ES-I3 (cell line): ENCODE data around the gene ARVCF.
A peak's percentile ranks its signal among the peaks of the same experiment; 100 is the strongest.

Source experiments
- H3K36me3 ChIP-seq: 2 replicates; pipeline ENCODE4 v1.6.1; 2013; ENCODE audit warnings: mild to moderate bottlenecking, low read length, control low read depth, moderate library complexity; ENCODE audit not compliant: insufficient read depth
- H3K4me1 ChIP-seq: 2 replicates; pipeline ENCODE4 v1.6.1; 2013; ENCODE audit warnings: mild to moderate bottlenecking, control low read depth, low read length; ENCODE audit not compliant: insufficient read depth
- H3K9ac ChIP-seq: 2 replicates; pipeline ENCODE4 v1.6.1; 2013; ENCODE audit warnings: low read depth, mild to moderate bottlenecking, low read length, moderate library complexity
- H3K9me3 ChIP-seq: 2 replicates; pipeline ENCODE4 v1.6.1; 2013; ENCODE audit warnings: mild to moderate bottlenecking, low read length, moderate library complexity; ENCODE audit not compliant: control insufficient read depth, insufficient read depth

ARVCF gene

GRCh38 chr22:20020533-20021195 is 4.0 kb upstream of the ARVCF start, which contains the start of gene TANGO2:
TANGO2 (plus strand) TSS chr22:20021110; CDS start chr22:20036799, 15,689 bp downstream.
- H3K9me3 ChIP-seq = no peaks in the 10 kb centered on the region
- no peaks in the 10 kb centered on the region for H3K36me3 ChIP-seq
- peaks cover 4% of the 10 kb centered on the region; the same call in 1 of the 2 replicates for H3K4me1 ChIP-seq
- peak within 1 kb of the TSS; percentile 71; the same call in 1 of the 2 replicates for H3K9ac ChIP-seq

GRCh38 chr22:20019661-20020532 is 3.3 kb upstream of the ARVCF start:
- Histone ChIP-seq H3K4me1 (peaks cover 4% of the 10 kb centered on the region), H3K36me3 (no peaks in the 10 kb centered on the region), H3K9me3 (no peaks in the 10 kb centered on the region), H3K9ac (no peak overlapping the region; the same call in 1 of the 2 replicates)

DNA sequence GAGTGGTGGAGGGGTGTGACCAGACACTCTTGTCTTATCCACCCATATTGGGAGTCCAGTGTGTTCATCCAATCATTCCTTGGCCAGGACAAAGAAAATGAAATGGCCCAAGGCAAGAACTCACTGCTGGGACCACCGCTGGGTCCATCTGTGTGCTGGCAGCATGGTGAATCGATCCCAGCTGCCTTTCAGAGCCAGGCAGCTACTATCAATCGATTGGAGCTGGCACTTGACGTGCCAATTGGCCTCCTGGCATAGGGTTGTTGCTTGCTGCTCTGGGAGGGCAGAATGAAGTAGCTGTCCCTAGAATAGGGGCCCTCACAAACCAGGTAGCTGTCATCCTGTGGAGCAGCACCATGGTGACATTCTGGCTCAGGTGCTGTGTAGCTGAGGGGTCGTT is 1.4 kb upstream of the ARVCF start:
- H3K9ac ChIP-seq = no peak overlapping the region

GRCh38 chr22:20017622-20017958 is 967 bp upstream of the ARVCF start:
- H3K36me3 ChIP-seq = no peaks in the 10 kb centered on the region
- H3K9ac ChIP-seq = peak overlapping the region; percentile 76
- peaks cover 7% of the 10 kb centered on the region for H3K4me1 ChIP-seq
- no peaks in the 10 kb centered on the region for H3K9me3 ChIP-seq

More for the DNA sequence above, 1.4 kb upstream of the ARVCF start:
- Histone ChIP-seq H3K36me3 (no peaks in the 10 kb centered on the region), H3K9me3 (no peaks in the 10 kb centered on the region), H3K4me1 (peaks cover 7% of the 10 kb centered on the region)

GRCh38 chr22:20015971-20016733 is 471 bp downstream of the ARVCF start:
- H3K9ac ChIP-seq = peak overlapping the region; percentile 76

DNA sequence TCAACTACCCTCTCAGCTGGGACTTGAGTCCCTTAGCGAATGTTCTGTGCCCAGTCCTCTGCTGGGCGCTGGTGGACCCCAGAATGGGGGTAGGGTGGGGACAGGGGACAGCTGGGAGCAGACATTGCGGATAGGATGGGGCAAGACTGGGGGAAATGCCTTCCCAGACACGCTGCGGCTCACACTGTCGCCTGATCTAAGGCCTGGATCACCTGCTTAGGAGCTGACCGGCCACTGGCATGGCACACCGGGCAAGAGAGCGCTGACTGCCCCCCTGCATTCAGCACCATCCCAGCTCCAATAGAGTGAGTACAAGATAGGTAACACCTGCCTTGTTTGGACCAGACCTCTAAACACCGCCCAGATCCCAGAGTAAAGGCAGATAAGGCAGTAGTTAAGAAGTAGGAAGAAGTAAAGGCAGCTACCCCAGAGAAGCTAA is 1.4 kb downstream of the ARVCF start:
- H3K9ac ChIP-seq = 0 out of 2 replicates have a peak overlapping the region, but pooled peaks have one; percentile 10
- H3K36me3 ChIP-seq = no peaks in the 10 kb centered on the region
- no peaks in the 10 kb centered on the region for H3K9me3 ChIP-seq
- H3K4me1 ChIP-seq = peaks cover 3% of the 10 kb centered on the region

More at GRCh38 chr22:20015971-20016733, 471 bp downstream of the ARVCF start:
- no peaks in the 10 kb centered on the region for H3K36me3 ChIP-seq
- H3K4me1 ChIP-seq = peaks cover 3% of the 10 kb centered on the region
- no peaks in the 10 kb centered on the region for H3K9me3 ChIP-seq

- Histone ChIP-seq H3K9ac (no peak overlapping the region), H3K9me3 (no peaks in the 10 kb centered on the region), H3K36me3 (no peaks in the 10 kb centered on the region), H3K4me1 (peaks cover 3% of the 10 kb centered on the region)
Observed at GRCh38 chr22:20014526-20015186, 2.0 kb downstream of the ARVCF start.

DNA sequence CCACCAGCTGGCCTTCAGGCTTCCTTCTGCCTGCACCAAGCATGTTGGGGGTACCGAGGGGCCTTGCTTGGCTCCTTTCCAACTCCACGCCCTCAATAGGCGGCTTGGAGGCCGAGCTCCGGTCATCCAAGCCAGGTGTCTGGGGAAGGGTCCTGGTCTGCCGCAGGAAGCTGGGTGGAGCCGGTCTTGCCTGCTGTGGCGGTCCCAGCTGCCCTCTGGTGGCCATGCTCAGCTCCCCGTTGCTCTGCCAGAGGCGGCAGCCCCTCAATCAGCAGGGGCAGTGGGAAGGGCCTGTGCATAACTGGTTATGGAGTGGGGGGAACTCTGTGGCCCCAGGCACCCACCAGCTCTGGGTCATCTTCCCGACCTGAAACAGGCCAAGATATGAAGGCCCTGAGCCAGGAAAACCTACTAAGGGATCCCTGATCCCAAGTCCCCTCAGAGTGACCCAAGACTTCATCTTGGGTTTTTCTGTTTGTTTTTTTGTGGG is 3.2 kb downstream of the ARVCF start:
- Histone ChIP-seq H3K36me3 (no peaks in the 10 kb centered on the region), H3K4me1 (peaks cover 3% of the 10 kb centered on the region), H3K9ac (no peak overlapping the region), H3K9me3 (no peaks in the 10 kb centered on the region)

- Histone ChIP-seq H3K9ac (no peak overlapping the region), H3K9me3 (no peaks in the 10 kb centered on the region), H3K36me3 (no peaks in the 10 kb centered on the region), H3K4me1 (peaks cover 3% of the 10 kb centered on the region)
Observed at GRCh38 chr22:20012741-20013331, 3.8 kb downstream of the ARVCF start.

- no peaks in the 10 kb centered on the region for H3K9me3 ChIP-seq
- H3K36me3 ChIP-seq = no peaks in the 10 kb centered on the region
- H3K4me1 ChIP-seq = peaks cover 3% of the 10 kb centered on the region
- H3K9ac ChIP-seq = no peak overlapping the region
Observed at GRCh38 chr22:20011993-20012740, 4.5 kb downstream of the ARVCF start.

- Histone ChIP-seq H3K4me1 (peaks cover 3% of the 10 kb centered on the region), H3K9me3 (no peaks in the 10 kb centered on the region), H3K9ac (no peak overlapping the region), H3K36me3 (no peaks in the 10 kb centered on the region)
Observed at GRCh38 chr22:20011123-20011992, 5.3 kb downstream of the ARVCF start.

DNA sequence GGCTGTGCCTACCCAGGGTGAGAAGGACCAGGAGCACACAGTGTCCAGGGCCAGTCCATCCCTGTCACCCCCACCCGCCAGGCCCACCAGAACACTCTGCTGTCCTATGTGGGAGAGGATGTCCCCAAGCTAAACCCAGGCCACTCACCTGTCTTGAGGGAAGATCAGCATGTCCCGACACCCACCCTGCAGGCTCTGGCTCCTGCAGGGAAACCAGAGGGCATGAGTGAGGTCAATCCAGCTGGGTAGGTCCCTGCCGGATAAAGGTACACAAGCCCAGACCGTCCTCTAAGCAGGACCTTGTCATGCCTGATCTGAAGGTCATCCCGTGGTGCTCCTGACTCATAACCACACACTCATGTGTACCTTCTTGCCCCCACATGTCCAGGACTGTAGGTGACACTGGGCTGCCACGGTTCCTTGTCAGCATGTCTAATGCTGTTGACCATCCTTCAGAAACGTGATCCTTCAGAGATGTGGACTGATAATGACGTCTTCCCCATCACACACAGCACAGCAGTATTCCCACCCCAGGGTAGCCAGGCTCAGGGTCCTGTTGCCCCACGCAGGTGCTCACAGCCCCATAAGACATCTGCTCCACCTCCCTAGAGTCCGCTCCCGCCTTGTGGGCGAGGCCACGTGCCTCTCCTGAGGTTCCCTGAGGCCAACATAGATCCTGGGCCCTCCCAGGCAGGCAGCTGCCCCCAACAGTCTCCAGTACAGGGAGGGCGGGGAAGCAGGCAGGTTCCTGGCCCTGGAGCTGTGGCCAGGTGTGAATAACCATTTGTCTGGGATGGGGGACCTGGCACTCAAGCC is 6.1 kb downstream of the ARVCF start:
- no peak overlapping the region for H3K9ac ChIP-seq
- H3K36me3 ChIP-seq = no peaks in the 10 kb centered on the region
- no peaks in the 10 kb centered on the region for H3K9me3 ChIP-seq
- H3K4me1 ChIP-seq = peaks cover 3% of the 10 kb centered on the region
